GM18858 (cell line): Measurements from ENCODE around the gene PTTG1IP.

Experiments
- ATAC-seq: cut with Tn5 transposase; IDR thresholded peaks from one replicate; pipeline ENCODE4 v1.9.1; 2021; ENCODE audit not compliant: unreplicated experiment

PTTG1IP gene

GRCh38 chr21:44898011-44898488 is 24.6 kb upstream of the PTTG1IP start:
- no peak for ATAC-seq

GRCh38 chr21:44897326-44898010 is 24.0 kb upstream of the PTTG1IP start:
- ATAC-seq = no peak

- no peak for ATAC-seq
These were observed 23.2 kb upstream of the PTTG1IP start for GRCh38 chr21:44896561-44897286.

- no peak for ATAC-seq
These were observed 22.4 kb upstream of the PTTG1IP start for GRCh38 chr21:44895859-44896258.

- no peak for ATAC-seq
These were observed 21.3 kb upstream of the PTTG1IP start for GRCh38 chr21:44894687-44895302.

GRCh38 chr21:44893948-44894656 is 20.6 kb upstream of the PTTG1IP start:
- no peak for ATAC-seq

GRCh38 chr21:44893278-44893556 is 19.7 kb upstream of the PTTG1IP start:
- no peak for ATAC-seq

- ATAC-seq = no peak
These were observed 19.2 kb upstream of the PTTG1IP start for GRCh38 chr21:44892536-44893277.

GRCh38 chr21:44892095-44892494 is 18.6 kb upstream of the PTTG1IP start:
- ATAC-seq = no peak

GRCh38 chr21:44891631-44892031 is 18.1 kb upstream of the PTTG1IP start:
- no peak for ATAC-seq

- no peak for ATAC-seq
These were observed 17.6 kb upstream of the PTTG1IP start for GRCh38 chr21:44890961-44891541.

- no peak for ATAC-seq
These were observed 16.9 kb upstream of the PTTG1IP start for GRCh38 chr21:44890338-44890931.

GRCh38 chr21:44889625-44890337 is 16.3 kb upstream of the PTTG1IP start:
- ATAC-seq = no peak

GRCh38 chr21:44888581-44889550 is 15.4 kb upstream of the PTTG1IP start:
- no peak for ATAC-seq

- ATAC-seq = no peak
These were observed 14.5 kb upstream of the PTTG1IP start for GRCh38 chr21:44887807-44888580.

GRCh38 chr21:44887126-44887806 is 13.8 kb upstream of the PTTG1IP start:
- ATAC-seq = no peak
